PC-3 (cell line): Measurements from ENCODE around the gene TST.

Source experiments
- EZH2 ChIP-seq: fragments of 300-600 bp; sonication (generic); IDR thresholded peaks from one replicate; pipeline ENCODE4 v1.6.1; 2017; ENCODE audit warnings: antibody characterized with exemption, mild to moderate bottlenecking, low read length; ENCODE audit not compliant: unreplicated experiment
- TF ChIP-seq, protein P1 (sequence below): fragments of 300-600 bp; sonication (generic); conservative IDR thresholded peaks from 2 replicates; pipeline ENCODE4 v1.5.1; 2017; ENCODE audit warnings: antibody characterized with exemption, low read depth, mild to moderate bottlenecking, low read length

DNA sequence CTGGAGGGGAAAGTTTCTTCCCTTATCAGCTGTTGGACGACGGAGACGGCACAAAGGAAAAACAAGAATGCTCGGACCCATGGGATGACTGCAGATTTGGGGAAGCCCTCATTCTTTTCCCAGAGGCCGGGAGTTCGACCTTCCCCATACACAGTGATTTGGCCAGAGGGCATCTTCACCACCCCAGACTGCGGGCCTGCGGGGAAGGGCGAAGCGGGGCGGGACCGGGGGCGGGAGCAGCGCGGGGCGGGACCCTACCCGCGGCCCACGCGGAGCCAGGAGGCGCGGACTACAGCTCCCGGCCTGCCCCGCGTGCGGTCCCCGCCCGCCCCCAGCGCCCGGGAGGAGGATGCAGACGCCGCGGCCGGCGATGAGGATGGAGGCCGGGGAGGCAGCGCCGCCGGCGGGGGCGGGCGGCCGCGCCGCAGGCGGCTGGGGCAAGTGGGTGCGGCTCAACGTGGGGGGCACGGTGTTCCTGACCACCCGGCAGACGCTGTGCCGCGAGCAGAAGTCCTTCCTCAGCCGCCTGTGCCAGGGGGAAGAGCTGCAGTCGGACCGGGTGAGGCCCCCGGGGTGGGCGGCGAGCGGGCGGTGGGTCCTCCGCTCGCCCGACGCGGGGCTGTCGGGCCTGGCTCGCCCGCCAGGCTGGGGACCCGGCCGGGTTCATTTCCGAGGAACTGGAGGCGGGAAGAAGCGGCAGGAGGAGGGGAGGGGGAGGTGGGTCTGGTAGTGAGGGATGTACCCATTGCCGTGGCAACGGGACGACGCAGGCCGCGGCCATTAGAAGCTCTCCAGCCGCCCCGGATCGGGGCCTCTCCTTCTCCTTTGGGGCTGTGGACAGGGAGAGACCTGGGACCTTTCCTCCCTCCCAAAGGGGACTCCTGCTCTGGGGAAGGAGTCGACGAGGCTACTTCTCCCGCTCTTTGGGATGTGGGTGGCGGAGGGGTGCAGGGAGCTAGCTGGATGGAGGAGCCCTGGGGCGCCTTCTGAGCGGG is 32.4 kb upstream of the TST start, which contains the start of gene KCTD17:
- TF ChIP-seq, protein P1, sequence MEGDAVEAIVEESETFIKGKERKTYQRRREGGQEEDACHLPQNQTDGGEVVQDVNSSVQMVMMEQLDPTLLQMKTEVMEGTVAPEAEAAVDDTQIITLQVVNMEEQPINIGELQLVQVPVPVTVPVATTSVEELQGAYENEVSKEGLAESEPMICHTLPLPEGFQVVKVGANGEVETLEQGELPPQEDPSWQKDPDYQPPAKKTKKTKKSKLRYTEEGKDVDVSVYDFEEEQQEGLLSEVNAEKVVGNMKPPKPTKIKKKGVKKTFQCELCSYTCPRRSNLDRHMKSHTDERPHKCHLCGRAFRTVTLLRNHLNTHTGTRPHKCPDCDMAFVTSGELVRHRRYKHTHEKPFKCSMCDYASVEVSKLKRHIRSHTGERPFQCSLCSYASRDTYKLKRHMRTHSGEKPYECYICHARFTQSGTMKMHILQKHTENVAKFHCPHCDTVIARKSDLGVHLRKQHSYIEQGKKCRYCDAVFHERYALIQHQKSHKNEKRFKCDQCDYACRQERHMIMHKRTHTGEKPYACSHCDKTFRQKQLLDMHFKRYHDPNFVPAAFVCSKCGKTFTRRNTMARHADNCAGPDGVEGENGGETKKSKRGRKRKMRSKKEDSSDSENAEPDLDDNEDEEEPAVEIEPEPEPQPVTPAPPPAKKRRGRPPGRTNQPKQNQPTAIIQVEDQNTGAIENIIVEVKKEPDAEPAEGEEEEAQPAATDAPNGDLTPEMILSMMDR = no peak
- no peak for TF ChIP-seq EZH2
